ENCODE results near the gene ANKRD37.
"Not testable (repeated sequence)": the region's sequence is repeated elsewhere in the genome, so short reads cannot be mapped to it uniquely, and the experiment has no call there.

ANKRD37 gene

GRCh38 chr4:185361872-185362271 is 34.8 kb upstream of the ANKRD37 start:
- H3K27me3 ChIP-seq (ENCODE audit: control insufficient read depth in 1 of 2, insufficient read depth in 2 of 2, low read length in 2 of 2) = no peaks in the 10 kb centered on the region
- H3K27ac ChIP-seq (ENCODE audit: low read depth, low read length) = no peak overlapping the region
- no peaks in the 10 kb centered on the region for H3K36me3 ChIP-seq (ENCODE audit: control insufficient read depth in 1 of 2, insufficient read depth in 2 of 2, low read length in 2 of 2)
- no peak overlapping the region for H3K9ac ChIP-seq (ENCODE audit: low read depth in 1 of 2, low read length in 2 of 2)
- H3K4me3 ChIP-seq (ENCODE audit: low read depth in 1 of 2, low read length in 2 of 2) = no peak overlapping the region
- no peaks in the 10 kb centered on the region for H3K4me1 ChIP-seq (ENCODE audit: control insufficient read depth in 1 of 2, insufficient read depth in 2 of 2, low read length in 2 of 2)
- no peaks in the 10 kb centered on the region for H3K9me3 ChIP-seq (ENCODE audit: control insufficient read depth in 1 of 2, low read length in 2 of 2)

DNA sequence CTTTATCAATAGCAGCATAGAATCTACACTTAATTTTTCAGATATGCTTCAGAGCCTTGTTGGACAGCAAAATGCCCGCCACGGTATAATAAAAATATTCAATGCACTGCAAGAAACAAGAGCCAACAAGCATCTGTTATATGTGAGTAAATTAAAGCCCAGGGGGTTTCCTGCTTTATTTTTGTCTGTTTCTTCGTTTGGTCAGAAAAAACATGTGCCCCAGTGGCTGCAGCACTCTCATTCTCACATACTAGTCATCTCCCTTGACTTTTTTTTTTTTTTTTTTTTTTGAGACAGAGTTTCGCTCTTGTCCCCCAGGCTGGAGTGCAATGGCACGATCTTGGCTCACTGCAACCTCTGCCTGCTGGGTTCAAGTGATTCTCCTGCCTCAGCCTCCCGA is 34.1 kb upstream of the ANKRD37 start:
- H3K4me3 ChIP-seq (ENCODE audit: low read depth in 1 of 2, low read length in 2 of 2); H3K27me3 ChIP-seq (ENCODE audit: control insufficient read depth in 1 of 2, insufficient read depth in 2 of 2, low read length in 2 of 2); H3K36me3 ChIP-seq (ENCODE audit: control insufficient read depth in 1 of 2, insufficient read depth in 2 of 2, low read length in 2 of 2); H3K4me1 ChIP-seq (ENCODE audit: control insufficient read depth in 1 of 2, insufficient read depth in 2 of 2, low read length in 2 of 2); H3K27ac ChIP-seq (ENCODE audit: low read depth, low read length); H3K9ac ChIP-seq (ENCODE audit: low read depth in 1 of 2, low read length in 2 of 2); H3K9me3 ChIP-seq (ENCODE audit: control insufficient read depth in 1 of 2, low read length in 2 of 2): not testable (repeated sequence)

- no peaks in the 10 kb centered on the region for H3K4me1 ChIP-seq (ENCODE audit: control insufficient read depth in 1 of 2, insufficient read depth in 2 of 2, low read length in 2 of 2)
- no peaks in the 10 kb centered on the region for H3K36me3 ChIP-seq (ENCODE audit: control insufficient read depth in 1 of 2, insufficient read depth in 2 of 2, low read length in 2 of 2)
- no peaks in the 10 kb centered on the region for H3K27me3 ChIP-seq (ENCODE audit: control insufficient read depth in 1 of 2, insufficient read depth in 2 of 2, low read length in 2 of 2)
- no peaks in the 10 kb centered on the region for H3K9me3 ChIP-seq (ENCODE audit: control insufficient read depth in 1 of 2, low read length in 2 of 2)
- H3K4me3 ChIP-seq (ENCODE audit: low read depth in 1 of 2, low read length in 2 of 2) = no peak overlapping the region
- no peak overlapping the region for H3K27ac ChIP-seq (ENCODE audit: low read depth, low read length)
- no peak overlapping the region for H3K9ac ChIP-seq (ENCODE audit: low read depth in 1 of 2, low read length in 2 of 2)
These were observed 33.4 kb upstream of the ANKRD37 start for GRCh38 chr4:185363251-185363650.

DNA sequence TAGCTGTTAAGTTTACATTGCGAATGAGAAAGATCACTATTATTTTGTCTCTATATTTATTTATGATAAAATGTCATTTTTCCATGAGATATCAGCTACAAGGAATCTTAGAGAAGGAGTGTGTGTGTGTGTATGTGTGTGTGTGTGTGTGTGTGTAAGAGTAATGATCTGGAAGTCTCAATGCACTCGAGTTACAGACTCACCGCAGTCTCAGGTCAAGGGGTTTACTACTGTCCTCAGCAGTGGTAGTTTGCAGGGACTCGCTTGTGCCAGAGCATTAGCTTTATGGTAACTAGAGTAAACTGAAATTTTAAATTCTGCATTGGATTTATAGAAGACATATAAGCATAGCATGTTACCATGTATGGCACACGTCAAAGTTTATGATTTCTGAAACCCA is 31.8 kb upstream of the ANKRD37 start:
- Histone ChIP-seq H3K27ac (ENCODE audit: low read depth, low read length) (no peak overlapping the region), H3K9me3 (ENCODE audit: control insufficient read depth in 1 of 2, low read length in 2 of 2) (no peaks in the 10 kb centered on the region), H3K27me3 (ENCODE audit: control insufficient read depth in 1 of 2, insufficient read depth in 2 of 2, low read length in 2 of 2) (no peaks in the 10 kb centered on the region), H3K9ac (ENCODE audit: low read depth in 1 of 2, low read length in 2 of 2) (no peak overlapping the region), H3K4me1 (ENCODE audit: control insufficient read depth in 1 of 2, insufficient read depth in 2 of 2, low read length in 2 of 2) (no peaks in the 10 kb centered on the region), H3K36me3 (ENCODE audit: control insufficient read depth in 1 of 2, insufficient read depth in 2 of 2, low read length in 2 of 2) (no peaks in the 10 kb centered on the region), H3K4me3 (ENCODE audit: low read depth in 1 of 2, low read length in 2 of 2) (no peak overlapping the region)

DNA sequence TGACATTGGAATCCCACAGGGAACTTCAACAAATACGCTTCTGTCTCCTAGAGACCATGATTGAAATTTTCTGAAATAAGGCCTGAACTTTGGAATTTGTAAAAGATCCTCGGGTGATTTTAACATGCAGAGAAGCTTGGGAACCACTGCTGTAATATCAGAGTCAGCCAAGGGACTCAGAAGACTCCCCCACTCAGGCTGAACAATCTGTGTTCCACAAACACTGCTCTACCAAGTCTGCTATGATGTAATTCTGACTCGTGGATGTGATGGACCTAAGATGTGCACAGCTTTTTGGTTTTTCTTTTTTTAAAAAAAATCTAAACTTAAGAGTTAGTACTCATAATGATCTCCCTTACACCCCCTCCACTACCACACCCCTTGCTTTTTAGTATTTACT is 26.9 kb upstream of the ANKRD37 start:
- Histone ChIP-seq H3K4me3 (ENCODE audit: low read depth in 1 of 2, low read length in 2 of 2) (no peak overlapping the region), H3K27me3 (ENCODE audit: control insufficient read depth in 1 of 2, insufficient read depth in 2 of 2, low read length in 2 of 2) (no peaks in the 10 kb centered on the region)

DNA sequence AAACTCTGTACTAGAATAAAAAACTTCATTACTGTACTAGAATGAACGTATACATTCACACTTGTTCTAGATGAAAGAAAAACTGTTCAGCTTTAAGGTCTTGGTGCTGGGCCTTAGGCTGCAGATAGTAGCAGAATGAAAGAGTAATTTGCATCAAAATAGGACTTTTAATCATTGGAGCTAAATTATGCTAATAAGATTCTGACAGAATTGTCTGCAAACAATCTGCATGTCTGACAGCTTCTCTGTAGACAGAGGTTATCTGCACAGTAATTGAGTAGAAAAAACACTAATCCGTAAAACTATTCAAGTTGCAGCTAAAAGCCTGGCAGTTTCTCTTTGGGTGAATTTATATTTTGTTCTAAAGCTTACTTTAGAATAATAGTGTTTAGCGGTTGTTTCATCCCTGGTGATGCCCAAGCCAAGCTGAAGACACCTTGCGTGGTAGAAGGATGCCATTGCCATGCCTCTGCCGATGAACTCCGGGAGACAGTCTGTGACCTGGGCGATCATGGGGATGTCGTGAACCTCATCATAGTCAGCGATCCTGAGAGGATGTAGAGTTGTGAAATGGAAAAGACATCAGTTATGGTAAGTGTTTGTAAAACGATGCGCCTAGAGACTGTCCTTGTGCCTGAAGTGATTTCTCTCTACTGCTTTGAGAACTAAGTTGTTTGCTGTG is 26.2 kb upstream of the ANKRD37 start:
- Histone ChIP-seq H3K9ac (ENCODE audit: low read depth in 1 of 2, low read length in 2 of 2) (no peak overlapping the region), H3K9me3 (ENCODE audit: control insufficient read depth in 1 of 2, low read length in 2 of 2) (no peaks in the 10 kb centered on the region), H3K4me1 (ENCODE audit: control insufficient read depth in 1 of 2, insufficient read depth in 2 of 2, low read length in 2 of 2) (no peaks in the 10 kb centered on the region), H3K4me3 (ENCODE audit: low read depth in 1 of 2, low read length in 2 of 2) (no peak overlapping the region), H3K36me3 (ENCODE audit: control insufficient read depth in 1 of 2, insufficient read depth in 2 of 2, low read length in 2 of 2) (peaks cover 0 to 6% of the 10 kb centered on the region in 2 donors), H3K27me3 (ENCODE audit: control insufficient read depth in 1 of 2, insufficient read depth in 2 of 2, low read length in 2 of 2) (no peaks in the 10 kb centered on the region), H3K27ac (ENCODE audit: low read depth, low read length) (no peak overlapping the region)

More for the DNA sequence above, 26.9 kb upstream of the ANKRD37 start:
- Histone ChIP-seq H3K36me3 (ENCODE audit: control insufficient read depth in 1 of 2, insufficient read depth in 2 of 2, low read length in 2 of 2) (peaks cover 0 to 6% of the 10 kb centered on the region in 2 donors), H3K9ac (ENCODE audit: low read depth in 1 of 2, low read length in 2 of 2) (no peak overlapping the region), H3K4me1 (ENCODE audit: control insufficient read depth in 1 of 2, insufficient read depth in 2 of 2, low read length in 2 of 2) (no peaks in the 10 kb centered on the region), H3K27ac (ENCODE audit: low read depth, low read length) (no peak overlapping the region), H3K9me3 (ENCODE audit: control insufficient read depth in 1 of 2, low read length in 2 of 2) (no peaks in the 10 kb centered on the region)

DNA sequence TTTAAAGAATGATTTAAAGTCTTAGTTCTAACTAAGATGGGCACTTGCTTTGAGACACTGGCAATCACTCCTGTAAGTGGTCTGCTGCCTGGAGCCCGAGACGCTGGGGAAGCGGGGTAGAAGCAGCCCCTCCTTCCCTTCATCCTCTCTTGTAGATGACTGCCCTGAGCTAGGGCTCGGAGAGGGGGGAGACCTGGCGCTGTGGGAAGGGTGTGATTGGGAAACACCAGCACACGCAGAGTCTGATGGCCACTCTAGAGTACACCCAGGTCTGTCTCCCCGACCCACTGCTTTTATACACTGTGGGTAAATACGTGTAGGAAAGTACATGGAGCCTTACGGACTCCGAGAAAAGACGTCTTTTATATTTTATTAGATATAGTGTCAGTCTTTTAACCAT is 24.9 kb upstream of the ANKRD37 start:
- Histone ChIP-seq H3K9me3 (ENCODE audit: control insufficient read depth in 1 of 2, low read length in 2 of 2) (no peaks in the 10 kb centered on the region), H3K9ac (ENCODE audit: low read depth in 1 of 2, low read length in 2 of 2) (no peak overlapping the region), H3K4me1 (ENCODE audit: control insufficient read depth in 1 of 2, insufficient read depth in 2 of 2, low read length in 2 of 2) (no peaks in the 10 kb centered on the region), H3K36me3 (ENCODE audit: control insufficient read depth in 1 of 2, insufficient read depth in 2 of 2, low read length in 2 of 2) (peaks cover 0 to 6% of the 10 kb centered on the region in 2 donors), H3K4me3 (ENCODE audit: low read depth in 1 of 2, low read length in 2 of 2) (no peak overlapping the region), H3K27ac (ENCODE audit: low read depth, low read length) (no peak overlapping the region), H3K27me3 (ENCODE audit: control insufficient read depth in 1 of 2, insufficient read depth in 2 of 2, low read length in 2 of 2) (no peaks in the 10 kb centered on the region)

DNA sequence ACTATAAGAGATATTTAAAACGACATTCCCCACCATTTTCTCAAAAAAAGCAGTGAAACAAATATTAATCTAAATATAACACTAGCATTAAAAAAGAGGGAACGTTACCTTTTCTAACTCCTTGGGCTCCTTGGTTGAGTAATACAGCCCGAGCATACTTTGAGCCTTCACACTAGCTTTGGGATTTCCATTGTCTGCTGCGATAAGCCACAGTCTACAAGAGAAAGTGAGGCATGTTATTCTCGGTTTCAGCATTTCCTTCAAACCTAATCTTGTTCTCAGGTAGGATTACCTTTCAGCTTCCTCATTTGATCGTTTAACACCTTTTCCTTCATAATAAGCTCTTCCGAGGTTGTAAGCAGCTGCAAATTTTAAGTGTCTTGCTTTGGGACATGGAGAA is 22.6 kb upstream of the ANKRD37 start:
- Histone ChIP-seq H3K4me1 (ENCODE audit: control insufficient read depth in 1 of 2, insufficient read depth in 2 of 2, low read length in 2 of 2) (no peaks in the 10 kb centered on the region), H3K27me3 (ENCODE audit: control insufficient read depth in 1 of 2, insufficient read depth in 2 of 2, low read length in 2 of 2) (no peaks in the 10 kb centered on the region), H3K4me3 (ENCODE audit: low read depth in 1 of 2, low read length in 2 of 2) (no peak overlapping the region), H3K9me3 (ENCODE audit: control insufficient read depth in 1 of 2, low read length in 2 of 2) (no peaks in the 10 kb centered on the region), H3K9ac (ENCODE audit: low read depth in 1 of 2, low read length in 2 of 2) (no peak overlapping the region), H3K27ac (ENCODE audit: low read depth, low read length) (no peak overlapping the region), H3K36me3 (ENCODE audit: control insufficient read depth in 1 of 2, insufficient read depth in 2 of 2, low read length in 2 of 2) (peaks cover 0 to 6% of the 10 kb centered on the region in 2 donors)

GRCh38 chr4:185374573-185374972 is 22.1 kb upstream of the ANKRD37 start:
- H3K36me3 ChIP-seq (ENCODE audit: control insufficient read depth in 1 of 2, insufficient read depth in 2 of 2, low read length in 2 of 2) = peaks cover 0 to 6% of the 10 kb centered on the region in 2 donors
- no peaks in the 10 kb centered on the region for H3K9me3 ChIP-seq (ENCODE audit: control insufficient read depth in 1 of 2, low read length in 2 of 2)
- no peak overlapping the region for H3K9ac ChIP-seq (ENCODE audit: low read depth in 1 of 2, low read length in 2 of 2)
- H3K4me1 ChIP-seq (ENCODE audit: control insufficient read depth in 1 of 2, insufficient read depth in 2 of 2, low read length in 2 of 2) = no peaks in the 10 kb centered on the region
- no peak overlapping the region for H3K27ac ChIP-seq (ENCODE audit: low read depth, low read length)
- no peaks in the 10 kb centered on the region for H3K27me3 ChIP-seq (ENCODE audit: control insufficient read depth in 1 of 2, insufficient read depth in 2 of 2, low read length in 2 of 2)
- H3K4me3 ChIP-seq (ENCODE audit: low read depth in 1 of 2, low read length in 2 of 2) = no peak overlapping the region

DNA sequence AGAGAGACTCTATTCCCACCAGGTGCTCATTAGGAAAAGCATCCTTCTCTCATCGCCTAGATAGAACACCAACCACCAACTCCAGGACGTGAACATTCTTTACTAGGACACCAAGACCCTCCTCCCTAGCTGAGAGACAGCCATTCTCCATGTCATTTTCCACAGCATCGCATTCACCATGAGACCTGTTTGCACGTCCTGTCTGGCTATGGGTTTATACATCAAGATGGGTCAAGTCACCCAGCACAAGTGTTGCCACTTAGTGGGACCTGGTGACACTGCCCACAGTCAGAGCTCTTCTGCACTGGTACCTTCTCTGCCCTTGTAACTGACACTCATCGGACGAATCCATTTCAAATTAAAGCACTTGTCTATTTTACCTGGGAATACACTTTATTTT is 18.4 kb upstream of the ANKRD37 start:
- Histone ChIP-seq H3K36me3 (ENCODE audit: control insufficient read depth in 1 of 2, insufficient read depth in 2 of 2, low read length in 2 of 2) (no peaks in the 10 kb centered on the region), H3K9ac (ENCODE audit: low read depth in 1 of 2, low read length in 2 of 2) (no peak overlapping the region), H3K4me3 (ENCODE audit: low read depth in 1 of 2, low read length in 2 of 2) (no peak overlapping the region), H3K9me3 (ENCODE audit: control insufficient read depth in 1 of 2, low read length in 2 of 2) (peaks cover 0 to 2% of the 10 kb centered on the region in 2 donors), H3K4me1 (ENCODE audit: control insufficient read depth in 1 of 2, insufficient read depth in 2 of 2, low read length in 2 of 2) (no peaks in the 10 kb centered on the region), H3K27me3 (ENCODE audit: control insufficient read depth in 1 of 2, insufficient read depth in 2 of 2, low read length in 2 of 2) (no peaks in the 10 kb centered on the region), H3K27ac (ENCODE audit: low read depth, low read length) (no peak overlapping the region)

All from duodenal mucosa (tissue), 2 donors.